Esophagus squamous epithelium (tissue), 4 donors: Measurements from ENCODE around the gene PLEKHN1.
"Not testable (repeated sequence)": the region's sequence is repeated elsewhere in the genome, so short reads cannot be mapped to it uniquely, and the experiment has no call there.

Experiments
- CTCF ChIP-seq, 6 experiments: fragments of 450-650 bp in 4 of 6; fragments of 200-600 bp in 2 of 6; sonication (generic) in 2 of 6; IDR thresholded peaks; one replicate each; pipeline ENCODE4 v1.5.1; 2016 to 2019; ENCODE audit warnings: antibody characterized with exemption in 6 of 6, mild to moderate bottlenecking in 4 of 6, moderate library complexity in 4 of 6
- POLR2A ChIP-seq, 4 donors: fragments of 450-650 bp; IDR thresholded peaks; one replicate each; pipeline ENCODE4 v1.6.1; 2017; ENCODE audit warnings: antibody characterized with exemption in 4 of 4, mild to moderate bottlenecking in 4 of 4, moderate library complexity in 3 of 4

- TF ChIP-seq CTCF, POLR2A (IDR thresholded peaks at IDR 0.05): not testable (repeated sequence)
Measured at GRCh38 chr1:991275-991674, 25.0 kb downstream of the PLEKHN1 start.
